GM12878 (cell line): ENCODE results near the gene RNU6-1. TPM values are rescaled to one million over a fixed set of nuclear protein-coding genes. Genes with fewer than 3 reads are reported as not detected.

ENCODE experiments used
- ATAC-seq: fragments of 200-7000 bp; cut with Tn5 transposase; 3 replicates; pipeline ENCODE4 v1.9.1; 2020; ENCODE audit warnings: mild to moderate bottlenecking, moderate library complexity
- BruUV-seq: library from RNA; stranded (reverse); fragments of 400-500 nt; replicated peaks from 2 replicates; lab custom pipeline; 2021; lab: Mats Ljungman, UMichigan
- CTCF ChIA-PET: fragments of 300-600 bp; sonication (Branson Sonifier 250); formaldehyde crosslinking; extraction: SDS; loops from one replicate; lab custom pipeline; 2021; ENCODE audit warnings: inconsistent platforms; lab: Yijun Ruan, JAX
- POLR2A ChIA-PET: fragments of 350-600 bp; formaldehyde crosslinking; extraction: SDS; loops from one replicate; lab custom pipeline; 2021; ENCODE audit warnings: inconsistent platforms; lab: Charles Lee
- RAD21 ChIA-PET: fragments of 300-600 bp; sonication (Branson Sonifier 250); formaldehyde crosslinking; loops from one replicate; lab custom pipeline; 2023; ENCODE audit warnings: antibody characterized with exemption; ENCODE audit not compliant: unreplicated experiment; lab: Charles Lee
- SMC1A ChIA-PET: fragments of 300-600 bp; sonication (Branson Sonifier 250); formaldehyde crosslinking; loops from one replicate; lab custom pipeline; 2023; ENCODE audit not compliant: unreplicated experiment, uncharacterized antibody; lab: Charles Lee
- DNase-seq: peaks from one replicate; pipeline ENCODE4 v3.0.0-alpha.2; 2011; ENCODE audit warnings: low read depth, low spot score
- FAIRE-seq: peaks from 3 replicates; lab custom pipeline; 2011; peaks lifted over from hg19 to GRCh38; lab: Jason Lieb, UNC
- H2AFZ ChIP-seq: 2 replicates; pipeline ENCODE4 v1.6.0; 2011; ENCODE audit warnings: low read depth, low read length, control low read depth; ENCODE audit not compliant: control insufficient read depth
- H3K27ac ChIP-seq: 2 replicates; pipeline ENCODE4 v1.5.1; 2011; ENCODE audit warnings: control low read depth; ENCODE audit not compliant: control insufficient read depth, insufficient read depth
- H3K27me3 ChIP-seq, 2 experiments: replicated peaks in 1 of 2; 2 replicates each; pipeline versions ENCODE4 v1.6.0 to v1.6.1; 2011; ENCODE audit warnings: low read length in 1 of 2; ENCODE audit not compliant: control insufficient read depth in 2 of 2, insufficient read depth in 2 of 2
- H3K36me3 ChIP-seq, 2 experiments: 2 replicates each; pipeline ENCODE4 v1.5.1; 2011; ENCODE audit warnings: low read length in 1 of 2; ENCODE audit not compliant: control insufficient read depth in 2 of 2, insufficient read depth in 2 of 2
- H3K4me1 ChIP-seq: 2 replicates; pipeline ENCODE4 v1.6.1; 2011; ENCODE audit warnings: mild to moderate bottlenecking, low read length, moderate library complexity, mixed read lengths; ENCODE audit not compliant: control insufficient read depth, insufficient read depth
- H3K4me2 ChIP-seq: 2 replicates; pipeline ENCODE4 v1.6.0; 2011; ENCODE audit warnings: control low read depth; ENCODE audit not compliant: control insufficient read depth, insufficient read depth
- H3K4me3 ChIP-seq: fragments of 200-600 bp; sonication (generic); 2 replicates; pipeline ENCODE4 v1.5.1; 2016
- H3K79me2 ChIP-seq: 2 replicates; pipeline ENCODE4 v1.6.0; 2011; ENCODE audit warnings: low read length; ENCODE audit not compliant: control insufficient read depth, insufficient read depth
- H3K9ac ChIP-seq: 2 replicates; pipeline ENCODE4 v1.8.0; 2011; ENCODE audit warnings: low read length, control low read depth, mixed read lengths; ENCODE audit not compliant: control insufficient read depth, insufficient read depth
- H3K9me3 ChIP-seq: replicated peaks from 3 replicates; pipeline ENCODE4 v1.5.1; 2011; ENCODE audit warnings: mild to moderate bottlenecking, low read length; ENCODE audit not compliant: control insufficient read depth, insufficient read depth
- H4K20me1 ChIP-seq: 2 replicates; pipeline ENCODE4 v1.6.0; 2011; ENCODE audit not compliant: control insufficient read depth, insufficient read depth
- CBX3 ChIP-seq: fragments of 200-600 bp; sonication (generic); IDR thresholded peaks from 2 replicates; pipeline ENCODE4 v1.6.1; 2016; ENCODE audit warnings: low read depth, borderline replicate concordance
- ESRRA ChIP-seq: IDR thresholded peaks from 2 replicates; pipeline ENCODE4 v1.6.1; 2012; ENCODE audit warnings: mild to moderate bottlenecking, low read length, improper control_type of control experiment
- POU2F2 ChIP-seq: IDR thresholded peaks from 3 replicates; pipeline ENCODE4 v1.6.1; 2011; ENCODE audit warnings: low read depth, mild to moderate bottlenecking, low read length, borderline replicate concordance
- SMARCA5 ChIP-seq: fragments of 450-650 bp; IDR thresholded peaks from 2 replicates; pipeline ENCODE4 v1.6.1; 2017; ENCODE audit warnings: mild to moderate bottlenecking
- YY1 ChIP-seq: IDR thresholded peaks from 2 replicates; pipeline ENCODE4 v1.6.1; 2011; ENCODE audit warnings: low read depth, mild to moderate bottlenecking, low read length
- ZSCAN29 ChIP-seq: fragments of 450-650 bp; IDR thresholded peaks from 2 replicates; pipeline ENCODE4 v1.6.1; 2017; ENCODE audit warnings: mild to moderate bottlenecking, moderate library complexity
- WGBS: methylation state at CpG from one replicate; pipeline ENCODE4 v1.1.6; 2016; ENCODE audit warnings: low lambda C conversion rate; ENCODE audit not compliant: insufficient replicate concordance, insufficient coverage; ENCODE audit errors: missing lambda C conversion rate; 5-methylcytosine and 5-hydroxymethylcytosine counted together
- in situ Hi-C: fragments of 300-500 bp; cut with MboI; formaldehyde crosslinking; loops from 9 replicates; pipeline ENCODE4 v1.14.3; 2018; ENCODE audit warnings: mixed read lengths
- intact Hi-C: fragments of 100-400 bp; cut with micrococcal nuclease; formaldehyde crosslinking; loops from one replicate; pipeline ENCODE4 v1.14.2; 2022; ENCODE audit not compliant: unreplicated experiment
- polyA plus RNA-seq, 11 experiments: library from polyadenylated mRNA; depleted of rRNA in 4 of 11; unstranded in 6 of 11; stranded (reverse) in 5 of 11; fragments of >200 nt; fragmentation: Nextera tagmentation in 4 of 11; fragmentation: Illumina TruSeq in 1 of 11; extraction: Ambion mirVana in 4 of 11; extraction: Trizol in 1 of 11; gene quantifications; 1 replicate in 1 of 11; 2 replicates in 10 of 11; pipeline versions ENCODE4 v1.2.1 to v1.2.3, GENCODE V29; 2011 to 2016; ENCODE audit warnings: inconsistent platforms in 2 of 11, missing spikeins in 2 of 11, low read depth in 1 of 11
- total RNA-seq, 4 experiments: library from RNA; depleted of rRNA in 3 of 4; stranded (reverse); fragments of >200 nt in 3 of 4; fragmentation: Illumina TruSeq in 1 of 4; extraction: Trizol in 1 of 4; gene quantifications; 2 replicates each; pipeline versions ENCODE4 v1.2.1 to v1.2.3, GENCODE V29; 2013 to 2021
- TF ChIP-seq, protein P1 (sequence below): fragments of 450-650 bp; IDR thresholded peaks from 2 replicates; pipeline ENCODE4 v1.6.1; 2017; ENCODE audit warnings: mild to moderate bottlenecking, moderate library complexity
- TF ChIP-seq, protein P2 (sequence below): IDR thresholded peaks from 2 replicates; pipeline ENCODE4 v1.6.1; 2011; ENCODE audit warnings: mild to moderate bottlenecking, low read depth, low read length, moderate library complexity; ENCODE audit not compliant: insufficient replicate concordance
- TF ChIP-seq, protein P3 (sequence below): fragments of 450-650 bp; IDR thresholded peaks from 2 replicates; pipeline ENCODE4 v1.6.1; 2016; ENCODE audit warnings: mild to moderate bottlenecking
- TF ChIP-seq, protein P4 (sequence below): fragments of 450-650 bp; IDR thresholded peaks from 2 replicates; pipeline ENCODE4 v1.6.1; 2017; ENCODE audit warnings: mild to moderate bottlenecking

RNU6-1 gene
- total and polyA plus RNA-seq, 10 of the 15 experiments (the other 5 are each of a cell fraction or from before 2014, with no cell fraction given) = not detected

DNA sequence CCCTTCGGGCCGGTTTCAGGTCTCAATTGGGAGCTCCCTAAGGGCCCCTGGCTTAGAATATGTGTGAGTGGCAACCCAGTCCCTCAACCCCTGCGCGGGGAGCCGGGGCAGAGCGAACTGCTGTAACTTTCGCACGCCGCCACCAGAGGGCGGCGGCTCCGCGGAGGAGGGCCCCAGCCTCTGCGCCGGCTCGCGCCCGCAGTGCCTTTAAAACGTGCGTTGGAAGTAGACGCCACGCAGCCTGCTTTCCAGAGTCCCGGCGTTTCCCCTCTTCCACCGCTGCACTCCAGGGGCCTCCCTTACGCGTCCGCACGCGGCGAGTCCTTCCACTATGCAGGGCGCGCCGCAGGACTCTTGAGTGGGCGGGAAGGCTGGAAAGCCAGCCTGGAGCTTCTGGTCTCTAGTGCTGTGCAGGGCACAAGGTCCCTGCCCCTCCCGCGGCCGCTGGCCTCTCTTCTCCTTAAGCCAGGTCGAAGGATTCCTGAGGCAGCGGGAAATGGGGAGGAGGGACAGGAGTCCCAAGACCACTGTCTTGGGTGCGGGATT is 23.7 kb upstream of the RNU6-1 start:
- Histone ChIP-seq H3K4me3 (peak overlapping the region; percentile 64), H3K36me3 (no peaks in the 10 kb centered on the region), H3K27ac (peak overlapping the region; percentile 86), H4K20me1 (no peaks in the 10 kb centered on the region), H2AFZ (peak overlapping the region; percentile 93), H3K79me2 (no peaks in the 10 kb centered on the region), H3K9ac (peak overlapping the region; percentile 60), H3K27me3 (no peaks in the 10 kb centered on the region), H3K9me3 (no peaks in the 10 kb centered on the region; the same call in 2 of the 3 replicates), H3K4me2 (peak overlapping the region; percentile 80), H3K4me1 (peaks cover 34% of the 10 kb centered on the region)
- ATAC-seq = peak; percentile 93
- peak; percentile 61 for DNase-seq
- no peak for FAIRE-seq
- WGBS = 3% methylated on average over 41 of the region's 41 CpGs
- BruUV-seq = no TSS peak
- intact Hi-C loops (loop anchor here (1.0 to 5.0 kb wide), 7 partner anchors 23 to 364 kb away; partner anchors contain the start of genes CLN6 and RNU6-1), in situ Hi-C loops (loop anchor here (5.0 kb wide), 2 partner anchors 194 to 289 kb away; no protein-coding TSS in a partner anchor)
- ChIA-PET CTCF (interaction anchor here (0.6 to 4.5 kb wide), 51 partner anchors 10 to 424 kb away, joined by 3 to 119 read pairs (median 4); partner anchors contain the start of gene PIAS1), RAD21 (interaction anchor here (0.7 to 4.4 kb wide), 35 partner anchors 10 to 406 kb away, joined by 3 to 67 read pairs (median 5); partner anchors contain the start of genes CLN6 and PIAS1), SMC1A (interaction anchor here (0.5 to 4.8 kb wide), 34 partner anchors 8 to 443 kb away, joined by 3 to 97 read pairs (median 4); partner anchors contain the start of gene PIAS1), POLR2A (interaction anchor here (0.8 to 2.3 kb wide), 6 partner anchors 23 to 291 kb away, joined by 3 to 18 read pairs (median 4); partner anchors contain the start of gene PIAS1)
- TF ChIP-seq ZSCAN29 (no peak), POU2F2 (peak; percentile 33; the same call in 1 of the 3 replicates), ESRRA (peak; percentile 70; the same call in 1 of the 2 replicates), SMARCA5 (peak; percentile 74), CBX3 (no peak), YY1 (peak; percentile 81; the same call in 1 of the 2 replicates)
- TF ChIP-seq, protein P1, sequence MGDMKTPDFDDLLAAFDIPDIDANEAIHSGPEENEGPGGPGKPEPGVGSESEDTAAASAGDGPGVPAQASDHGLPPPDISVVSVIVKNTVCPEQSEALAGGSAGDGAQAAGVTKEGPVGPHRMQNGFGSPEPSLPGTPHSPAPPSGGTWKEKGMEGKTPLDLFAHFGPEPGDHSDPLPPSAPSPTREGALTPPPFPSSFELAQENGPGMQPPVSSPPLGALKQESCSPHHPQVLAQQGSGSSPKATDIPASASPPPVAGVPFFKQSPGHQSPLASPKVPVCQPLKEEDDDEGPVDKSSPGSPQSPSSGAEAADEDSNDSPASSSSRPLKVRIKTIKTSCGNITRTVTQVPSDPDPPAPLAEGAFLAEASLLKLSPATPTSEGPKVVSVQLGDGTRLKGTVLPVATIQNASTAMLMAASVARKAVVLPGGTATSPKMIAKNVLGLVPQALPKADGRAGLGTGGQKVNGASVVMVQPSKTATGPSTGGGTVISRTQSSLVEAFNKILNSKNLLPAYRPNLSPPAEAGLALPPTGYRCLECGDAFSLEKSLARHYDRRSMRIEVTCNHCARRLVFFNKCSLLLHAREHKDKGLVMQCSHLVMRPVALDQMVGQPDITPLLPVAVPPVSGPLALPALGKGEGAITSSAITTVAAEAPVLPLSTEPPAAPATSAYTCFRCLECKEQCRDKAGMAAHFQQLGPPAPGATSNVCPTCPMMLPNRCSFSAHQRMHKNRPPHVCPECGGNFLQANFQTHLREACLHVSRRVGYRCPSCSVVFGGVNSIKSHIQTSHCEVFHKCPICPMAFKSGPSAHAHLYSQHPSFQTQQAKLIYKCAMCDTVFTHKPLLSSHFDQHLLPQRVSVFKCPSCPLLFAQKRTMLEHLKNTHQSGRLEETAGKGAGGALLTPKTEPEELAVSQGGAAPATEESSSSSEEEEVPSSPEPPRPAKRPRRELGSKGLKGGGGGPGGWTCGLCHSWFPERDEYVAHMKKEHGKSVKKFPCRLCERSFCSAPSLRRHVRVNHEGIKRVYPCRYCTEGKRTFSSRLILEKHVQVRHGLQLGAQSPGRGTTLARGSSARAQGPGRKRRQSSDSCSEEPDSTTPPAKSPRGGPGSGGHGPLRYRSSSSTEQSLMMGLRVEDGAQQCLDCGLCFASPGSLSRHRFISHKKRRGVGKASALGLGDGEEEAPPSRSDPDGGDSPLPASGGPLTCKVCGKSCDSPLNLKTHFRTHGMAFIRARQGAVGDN = peak; percentile 75; the same call in 1 of the 2 replicates
- TF ChIP-seq, protein P2, sequence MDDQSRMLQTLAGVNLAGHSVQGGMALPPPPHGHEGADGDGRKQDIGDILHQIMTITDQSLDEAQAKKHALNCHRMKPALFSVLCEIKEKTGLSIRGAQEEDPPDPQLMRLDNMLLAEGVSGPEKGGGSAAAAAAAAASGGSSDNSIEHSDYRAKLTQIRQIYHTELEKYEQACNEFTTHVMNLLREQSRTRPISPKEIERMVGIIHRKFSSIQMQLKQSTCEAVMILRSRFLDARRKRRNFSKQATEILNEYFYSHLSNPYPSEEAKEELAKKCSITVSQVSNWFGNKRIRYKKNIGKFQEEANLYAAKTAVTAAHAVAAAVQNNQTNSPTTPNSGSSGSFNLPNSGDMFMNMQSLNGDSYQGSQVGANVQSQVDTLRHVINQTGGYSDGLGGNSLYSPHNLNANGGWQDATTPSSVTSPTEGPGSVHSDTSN = peak; percentile 23
- TF ChIP-seq, protein P3, sequence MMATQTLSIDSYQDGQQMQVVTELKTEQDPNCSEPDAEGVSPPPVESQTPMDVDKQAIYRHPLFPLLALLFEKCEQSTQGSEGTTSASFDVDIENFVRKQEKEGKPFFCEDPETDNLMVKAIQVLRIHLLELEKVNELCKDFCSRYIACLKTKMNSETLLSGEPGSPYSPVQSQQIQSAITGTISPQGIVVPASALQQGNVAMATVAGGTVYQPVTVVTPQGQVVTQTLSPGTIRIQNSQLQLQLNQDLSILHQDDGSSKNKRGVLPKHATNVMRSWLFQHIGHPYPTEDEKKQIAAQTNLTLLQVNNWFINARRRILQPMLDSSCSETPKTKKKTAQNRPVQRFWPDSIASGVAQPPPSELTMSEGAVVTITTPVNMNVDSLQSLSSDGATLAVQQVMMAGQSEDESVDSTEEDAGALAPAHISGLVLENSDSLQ = peak; percentile 87
- TF ChIP-seq, protein P4, sequence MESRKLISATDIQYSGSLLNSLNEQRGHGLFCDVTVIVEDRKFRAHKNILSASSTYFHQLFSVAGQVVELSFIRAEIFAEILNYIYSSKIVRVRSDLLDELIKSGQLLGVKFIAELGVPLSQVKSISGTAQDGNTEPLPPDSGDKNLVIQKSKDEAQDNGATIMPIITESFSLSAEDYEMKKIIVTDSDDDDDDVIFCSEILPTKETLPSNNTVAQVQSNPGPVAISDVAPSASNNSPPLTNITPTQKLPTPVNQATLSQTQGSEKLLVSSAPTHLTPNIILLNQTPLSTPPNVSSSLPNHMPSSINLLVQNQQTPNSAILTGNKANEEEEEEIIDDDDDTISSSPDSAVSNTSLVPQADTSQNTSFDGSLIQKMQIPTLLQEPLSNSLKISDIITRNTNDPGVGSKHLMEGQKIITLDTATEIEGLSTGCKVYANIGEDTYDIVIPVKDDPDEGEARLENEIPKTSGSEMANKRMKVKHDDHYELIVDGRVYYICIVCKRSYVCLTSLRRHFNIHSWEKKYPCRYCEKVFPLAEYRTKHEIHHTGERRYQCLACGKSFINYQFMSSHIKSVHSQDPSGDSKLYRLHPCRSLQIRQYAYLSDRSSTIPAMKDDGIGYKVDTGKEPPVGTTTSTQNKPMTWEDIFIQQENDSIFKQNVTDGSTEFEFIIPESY = no peak
